GM19238 (cell line): ENCODE measurements around the gene P2RY2.

ENCODE experiments used
- DNase-seq: peaks from one replicate; pipeline ENCODE4 v3.0.0; 2011; ENCODE audit warnings: low spot score; ENCODE audit not compliant: insufficient read length

The P2RY2 gene

DNA sequence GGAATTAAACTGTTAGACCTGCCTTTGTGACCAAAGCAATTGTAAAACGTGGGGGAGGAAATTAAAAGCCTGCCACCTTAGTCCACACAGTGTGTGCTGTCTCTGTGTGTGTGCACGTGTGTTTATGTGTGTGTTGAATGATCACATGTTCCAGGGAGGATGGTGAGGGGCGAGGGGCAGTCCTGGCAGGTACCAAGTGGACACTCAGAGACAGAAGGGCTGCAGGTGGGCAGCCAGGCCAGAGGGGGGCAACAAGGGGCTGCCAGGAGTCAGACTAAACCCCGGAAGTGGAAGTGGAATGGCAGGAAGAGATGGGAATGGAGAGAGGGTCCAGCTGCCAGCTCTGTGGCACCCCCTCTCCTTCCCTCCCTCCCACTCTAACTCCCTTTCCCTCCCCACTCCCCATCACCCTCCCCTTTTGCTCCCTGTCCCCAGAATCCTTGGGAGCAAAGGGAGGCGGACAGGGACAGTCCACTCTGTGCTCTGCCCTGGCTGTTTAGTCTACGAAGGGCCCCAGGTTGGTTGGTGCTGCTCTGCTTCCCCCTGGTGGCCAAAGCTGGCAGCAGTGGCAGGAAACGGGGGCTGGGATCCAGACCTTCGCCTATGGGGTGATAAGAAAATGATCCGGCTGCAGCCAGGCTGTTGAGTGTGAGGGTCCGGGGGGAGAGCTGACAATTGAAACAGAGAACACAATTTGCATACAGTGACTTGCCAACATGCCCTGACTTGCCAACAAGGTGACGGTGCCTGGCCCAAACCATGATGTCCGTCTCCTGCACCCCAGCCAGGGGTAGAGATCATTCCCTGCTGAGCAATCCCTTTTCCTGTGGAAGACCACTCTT lies 24.4 kb downstream of the P2RY2 start:
- DNase-seq: peak; percentile 83

DNA sequence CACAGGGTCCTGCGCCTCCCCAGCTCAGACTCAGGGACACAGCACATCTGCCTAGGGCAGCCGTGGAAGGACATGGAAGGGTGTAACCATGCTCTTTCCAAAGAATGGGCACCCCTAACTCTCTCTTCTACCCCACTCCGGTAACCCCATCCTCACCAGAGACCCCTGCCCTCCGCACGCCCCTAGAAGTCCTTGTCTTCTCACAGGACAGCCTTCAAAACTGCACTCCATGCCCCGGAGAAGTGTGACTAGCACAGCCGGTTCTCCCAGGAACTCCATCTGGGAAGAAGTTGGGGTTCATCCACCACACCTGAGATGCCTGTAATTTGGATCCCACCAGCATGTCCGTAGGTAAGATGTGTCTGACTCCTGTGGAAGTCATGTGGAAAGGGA lies 25.0 kb downstream of the P2RY2 start:
- DNase-seq: no peak

DNA sequence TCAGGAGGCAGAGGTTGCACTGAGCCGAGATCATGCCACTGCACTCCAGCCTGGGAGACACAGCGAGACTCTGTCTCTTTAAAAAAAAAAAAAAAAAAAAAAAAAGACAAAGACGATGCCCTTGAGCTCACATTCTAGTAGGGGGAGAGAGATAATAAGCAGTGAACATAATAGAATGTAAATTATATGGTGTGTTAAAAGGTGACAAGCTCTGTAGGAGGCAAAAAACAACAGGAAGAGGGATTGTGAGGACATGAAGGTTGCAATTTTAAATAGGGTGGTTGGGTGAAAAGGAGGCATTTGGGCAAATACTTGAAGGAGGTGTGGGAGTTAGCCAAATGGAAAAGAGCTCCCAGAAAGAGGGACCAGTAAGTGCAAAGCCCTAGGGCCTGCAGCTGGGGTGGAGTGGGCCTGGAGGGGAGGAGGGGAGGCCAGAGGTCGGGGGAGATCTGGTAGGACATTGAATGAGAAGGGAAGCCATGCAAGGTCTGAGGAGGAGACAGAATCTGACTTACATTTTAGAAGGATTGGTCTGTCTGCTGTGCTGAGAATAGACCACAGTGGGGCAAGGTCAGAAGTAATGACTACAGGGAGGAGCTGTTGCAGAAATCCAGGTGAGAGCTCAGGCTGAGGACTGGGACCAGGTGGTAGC lies 26.6 kb downstream of the P2RY2 start:
- no peak for DNase-seq

DNA sequence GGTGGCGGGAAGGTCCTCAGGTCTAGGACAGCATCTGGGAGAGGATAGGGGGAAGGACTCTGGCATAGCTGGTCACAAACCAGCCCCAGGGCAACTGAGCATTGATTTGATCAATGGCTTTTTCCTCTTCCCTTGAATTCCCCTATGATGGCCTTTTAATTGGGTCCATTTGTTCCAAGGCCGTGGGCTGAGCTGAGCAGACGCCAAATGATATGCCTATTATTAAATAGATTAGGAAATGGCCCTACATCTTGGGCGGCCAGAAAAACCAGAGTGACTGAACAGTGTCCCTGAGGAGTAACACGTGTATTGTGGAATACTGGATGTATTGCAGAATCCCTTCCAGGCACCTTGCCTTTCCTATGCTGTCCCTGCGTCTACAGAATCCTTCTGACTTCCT lies 27.4 kb downstream of the P2RY2 start:
- DNase-seq: no peak

DNA sequence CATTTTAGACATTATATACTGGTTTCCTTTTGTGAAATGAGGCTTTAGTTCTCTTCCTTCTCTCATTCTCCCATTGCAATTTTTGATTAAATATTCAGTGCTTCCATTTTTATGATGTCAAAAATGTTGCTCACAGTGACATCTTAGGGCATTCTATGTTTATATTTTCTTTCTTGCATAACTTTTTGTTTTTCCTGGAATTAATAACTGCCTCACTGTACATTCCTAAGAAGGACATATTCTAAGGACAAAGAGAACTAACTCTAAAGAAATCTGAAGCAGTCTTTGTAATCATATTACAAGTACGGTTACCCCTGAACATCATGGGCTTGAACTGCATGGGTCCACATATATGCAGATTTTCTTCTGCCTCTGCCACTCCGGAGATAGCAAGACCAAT lies 28.2 kb downstream of the P2RY2 start:
- DNase-seq: no peak

DNA sequence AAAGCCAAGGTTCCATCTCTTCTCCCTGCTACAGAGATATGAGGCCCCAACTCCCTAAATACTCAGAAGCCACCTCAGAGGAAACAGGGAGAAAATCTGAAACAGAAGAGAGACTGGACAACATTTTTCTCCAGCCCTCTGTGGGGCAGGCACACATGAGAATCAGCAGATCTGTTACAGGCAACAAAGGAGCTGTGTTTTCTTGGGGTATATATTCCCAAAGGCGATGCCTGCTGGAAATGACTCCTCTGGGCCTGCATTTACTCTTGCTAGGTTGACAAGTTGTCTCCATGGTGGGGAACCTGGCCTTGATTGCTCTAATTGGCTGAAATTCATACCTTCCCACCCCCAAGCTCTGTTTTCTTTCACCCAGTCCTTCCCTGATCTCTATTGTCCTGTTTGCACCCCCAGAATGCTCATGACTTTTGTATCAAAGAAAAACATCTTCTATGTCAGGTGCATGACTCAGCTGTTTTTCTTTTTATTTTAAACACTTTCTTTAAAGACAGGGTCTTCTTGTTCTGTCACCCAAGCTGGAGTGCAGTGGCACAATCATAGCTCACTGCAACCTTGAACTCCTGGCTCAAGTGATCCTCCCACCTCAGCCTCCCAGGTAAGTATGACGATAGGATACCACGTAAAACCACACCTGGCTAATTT lies 30.6 kb downstream of the P2RY2 start:
- DNase-seq: no peak

DNA sequence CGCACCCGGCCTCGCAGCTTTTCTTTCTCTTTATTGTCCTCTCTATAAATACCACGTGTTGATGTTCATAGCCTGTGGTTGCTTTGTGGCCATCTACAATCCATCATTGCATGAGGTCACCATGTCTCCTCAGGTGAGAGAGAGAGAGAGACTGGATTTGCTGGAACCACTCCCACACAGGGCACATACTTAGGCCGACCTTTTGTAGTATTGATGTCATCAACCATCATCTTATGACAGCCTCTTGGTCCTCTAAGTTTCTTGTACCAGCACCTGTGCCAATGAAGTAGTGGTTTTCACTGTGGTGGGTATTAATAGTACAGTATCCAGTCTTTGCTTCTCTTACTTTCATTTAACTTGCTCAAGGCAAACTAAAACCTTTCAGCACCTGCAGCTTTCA lies 31.2 kb downstream of the P2RY2 start:
- DNase-seq: no peak

DNA sequence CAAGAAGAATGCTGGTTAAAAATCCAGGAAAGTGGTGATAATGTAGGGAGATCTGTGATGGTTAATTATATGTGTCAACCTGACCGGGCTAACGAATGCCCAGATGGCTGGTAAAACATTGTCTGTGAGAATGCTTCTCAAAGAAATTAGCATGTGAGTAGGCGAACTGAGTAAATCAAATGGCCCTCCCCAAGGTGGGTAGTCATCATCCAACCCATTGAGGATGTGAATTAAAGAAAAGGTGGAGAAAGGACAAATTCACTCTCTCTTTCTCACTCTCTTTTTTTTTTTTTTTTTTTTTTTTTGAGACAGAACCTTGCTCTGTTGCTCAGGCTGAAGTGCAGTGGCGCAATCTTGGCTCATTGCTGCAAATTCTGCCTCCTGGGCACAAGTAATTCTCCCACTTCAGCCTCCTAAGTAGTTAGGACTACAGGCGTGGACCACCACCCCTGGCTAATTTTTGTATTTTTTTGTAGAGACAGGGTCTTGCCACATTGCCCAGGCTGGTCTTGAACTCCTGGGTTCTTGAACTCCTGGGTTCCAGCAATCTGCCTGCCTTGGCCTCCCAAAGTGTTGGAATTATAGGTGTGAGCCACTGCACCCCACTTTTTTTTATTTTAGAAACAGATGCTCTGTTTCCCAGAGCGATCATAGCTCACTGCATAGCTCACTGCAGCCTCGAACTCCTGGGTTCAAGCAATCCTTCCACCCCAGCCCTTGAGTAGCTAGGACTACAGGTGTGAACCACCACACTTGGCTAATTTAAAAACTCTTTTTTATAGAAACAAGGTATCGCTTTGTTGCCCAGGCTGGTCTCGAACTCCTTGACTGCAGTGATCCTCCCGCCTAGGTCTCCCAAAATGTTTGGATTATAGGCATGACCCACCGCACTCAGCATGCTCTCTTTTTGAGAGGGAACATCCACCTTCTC lies 32.0 kb downstream of the P2RY2 start:
- DNase-seq: no peak

DNA sequence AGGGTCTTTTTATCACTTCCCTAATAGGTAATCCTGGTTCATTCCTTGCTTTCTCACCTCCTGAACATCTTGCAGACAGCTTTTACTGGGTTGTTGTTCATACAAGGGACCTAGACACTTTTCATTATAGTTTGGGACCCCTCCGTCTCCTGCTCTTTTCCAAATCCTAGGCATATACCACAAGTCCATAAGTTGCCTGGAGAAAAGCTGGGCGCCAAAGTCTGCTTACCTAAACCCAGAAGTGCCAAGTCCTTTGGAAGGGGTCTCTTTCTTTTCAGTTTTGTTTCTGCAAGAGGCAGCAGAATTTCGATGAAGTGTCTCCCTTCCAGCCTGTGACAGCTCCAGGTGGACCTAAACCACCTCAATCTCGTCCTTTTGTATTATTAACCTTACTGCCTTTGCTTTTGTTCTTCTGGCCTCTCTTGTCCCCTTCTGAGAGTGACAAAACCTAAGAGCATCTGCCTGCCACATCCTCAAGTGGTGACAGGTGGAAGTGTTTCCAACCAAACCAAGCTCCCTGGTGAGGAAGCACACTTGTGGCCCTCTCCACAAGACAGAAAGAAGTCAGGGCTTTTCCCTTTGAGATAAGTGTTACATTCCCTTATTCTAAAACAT lies 34.6 kb downstream of the P2RY2 start:
- DNase-seq: no peak

DNA sequence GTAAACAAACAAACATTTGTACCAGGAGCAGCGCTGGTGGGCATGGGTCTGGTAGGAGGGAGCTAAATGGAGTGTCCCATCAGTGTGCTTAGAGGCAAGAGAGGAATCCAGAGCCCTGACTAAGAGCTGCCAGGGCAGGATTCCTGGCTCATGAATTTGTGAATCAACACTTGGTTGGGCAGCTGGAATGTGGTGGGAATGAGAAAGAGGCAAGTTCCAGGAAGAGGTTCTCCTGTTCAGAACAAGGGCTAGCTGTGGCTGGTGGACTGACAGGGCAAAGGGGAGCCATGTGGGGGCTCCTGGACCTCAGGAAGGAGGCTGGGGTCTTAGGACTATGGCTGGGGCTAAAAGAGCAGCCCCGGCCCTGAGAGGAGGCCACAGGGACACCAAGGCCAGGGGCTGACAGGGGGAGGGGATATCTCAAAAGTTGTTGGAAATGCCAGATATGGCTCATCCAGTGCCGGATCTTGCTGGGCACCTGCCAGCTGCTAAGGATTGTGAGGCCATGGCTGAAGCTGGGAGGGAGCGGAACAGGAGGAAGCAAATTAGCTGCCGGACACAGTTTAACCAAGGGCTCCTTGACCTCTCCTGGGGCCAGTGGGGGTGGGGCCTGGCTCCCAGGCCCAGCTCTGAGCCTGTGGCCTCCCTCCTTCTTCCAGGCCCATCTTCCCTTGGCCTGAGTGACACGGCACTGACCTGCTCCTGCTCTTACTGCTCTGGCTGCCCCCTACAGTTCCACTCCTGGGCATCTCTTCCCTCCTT lies 39.4 kb downstream of the P2RY2 start:
- no peak for DNase-seq

DNA sequence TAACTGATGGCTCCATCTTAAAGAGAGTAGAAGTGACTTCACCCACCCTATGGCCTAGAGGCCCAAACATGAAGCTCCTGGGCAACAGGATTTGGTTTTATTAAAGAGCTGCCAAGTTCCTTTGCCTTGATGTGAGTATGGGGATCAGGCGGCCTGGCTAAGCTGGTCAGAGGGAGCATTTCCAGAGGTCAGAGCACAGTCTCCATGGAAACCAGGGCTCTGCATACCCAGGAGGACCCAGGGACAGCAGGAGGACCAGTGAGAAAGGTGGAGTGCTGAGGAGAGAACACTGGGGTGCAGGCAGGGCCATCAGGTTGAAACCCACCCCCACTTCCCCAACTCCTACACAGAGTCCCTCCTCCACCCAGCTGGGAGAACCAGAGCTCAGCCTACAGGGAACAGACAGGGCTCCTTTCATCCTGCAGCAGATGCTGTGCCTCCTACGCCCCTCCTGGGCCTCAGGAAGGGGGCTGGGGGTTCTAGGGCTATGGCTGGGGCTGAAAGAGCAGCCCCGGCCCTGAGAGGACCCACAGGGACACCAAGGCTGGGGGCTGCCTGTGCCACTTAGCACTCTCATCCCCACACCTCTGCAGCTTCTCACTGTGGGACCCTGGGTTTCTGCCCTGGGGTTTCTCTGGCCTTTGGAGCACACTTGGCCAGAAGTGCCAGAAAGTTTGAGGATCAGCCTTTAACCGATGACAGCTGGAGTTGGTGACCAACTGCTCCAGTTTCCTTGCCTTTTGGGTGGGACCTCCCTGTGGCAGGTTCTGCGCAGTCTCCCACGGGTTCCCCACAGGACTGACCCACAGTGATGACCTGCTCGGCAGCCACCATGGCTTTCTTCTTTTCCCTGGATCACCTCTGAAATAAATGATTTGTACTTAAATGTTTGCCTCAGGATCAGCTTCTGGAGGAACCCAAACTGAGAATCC lies 40.3 kb downstream of the P2RY2 start:
- no peak for DNase-seq

DNA sequence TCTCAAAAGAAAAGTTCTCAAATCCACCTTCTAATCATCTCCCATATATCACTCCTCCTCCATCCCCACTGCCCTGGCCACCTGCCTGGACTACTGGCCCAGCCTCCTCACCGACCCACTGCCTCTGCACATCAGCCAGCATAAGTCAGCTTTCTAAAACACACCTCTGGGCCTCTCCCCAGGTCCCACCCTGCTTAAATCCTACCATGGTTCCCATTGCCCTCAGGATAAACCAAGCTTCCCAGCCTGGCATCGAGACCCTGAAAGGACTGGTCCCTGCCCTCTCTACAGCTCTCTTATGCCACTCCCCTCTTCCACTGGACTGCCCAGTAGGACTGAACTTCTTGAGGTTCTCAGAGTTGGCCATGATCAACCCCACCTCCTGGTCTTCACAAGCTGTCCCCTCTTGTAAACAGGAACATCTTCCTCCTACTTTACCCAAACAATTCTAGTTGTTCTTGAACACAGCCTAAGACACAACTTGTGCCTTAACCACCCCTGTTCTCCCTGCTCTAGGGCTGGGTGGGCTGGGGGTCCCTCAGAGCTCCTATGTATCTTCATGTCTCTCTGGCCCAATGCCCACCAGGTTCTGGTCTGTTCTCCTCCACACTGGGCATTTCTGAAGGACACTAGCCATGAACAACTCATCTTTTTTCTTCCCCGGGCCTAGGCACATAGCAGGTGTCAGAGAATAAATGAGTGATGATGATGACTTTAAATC lies 41.5 kb downstream of the P2RY2 start:
- no peak for DNase-seq

DNA sequence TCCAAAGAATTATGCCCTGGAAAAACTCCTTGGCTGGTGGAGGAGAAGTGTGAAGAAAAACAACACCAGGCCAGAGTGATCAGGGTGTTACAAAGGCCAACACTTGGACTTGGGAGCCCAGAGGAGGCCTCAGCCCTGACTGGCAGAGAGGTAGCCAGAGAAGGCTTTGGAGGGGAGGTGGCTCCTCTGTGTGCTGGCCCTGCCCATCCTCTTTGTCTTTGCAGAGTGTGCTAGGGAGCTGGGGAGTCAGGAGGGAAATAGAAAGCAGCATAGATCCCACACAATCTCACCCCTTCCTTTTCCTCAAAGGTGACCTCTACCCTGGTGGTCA lies 42.0 kb downstream of the P2RY2 start:
- DNase-seq: no peak

DNA sequence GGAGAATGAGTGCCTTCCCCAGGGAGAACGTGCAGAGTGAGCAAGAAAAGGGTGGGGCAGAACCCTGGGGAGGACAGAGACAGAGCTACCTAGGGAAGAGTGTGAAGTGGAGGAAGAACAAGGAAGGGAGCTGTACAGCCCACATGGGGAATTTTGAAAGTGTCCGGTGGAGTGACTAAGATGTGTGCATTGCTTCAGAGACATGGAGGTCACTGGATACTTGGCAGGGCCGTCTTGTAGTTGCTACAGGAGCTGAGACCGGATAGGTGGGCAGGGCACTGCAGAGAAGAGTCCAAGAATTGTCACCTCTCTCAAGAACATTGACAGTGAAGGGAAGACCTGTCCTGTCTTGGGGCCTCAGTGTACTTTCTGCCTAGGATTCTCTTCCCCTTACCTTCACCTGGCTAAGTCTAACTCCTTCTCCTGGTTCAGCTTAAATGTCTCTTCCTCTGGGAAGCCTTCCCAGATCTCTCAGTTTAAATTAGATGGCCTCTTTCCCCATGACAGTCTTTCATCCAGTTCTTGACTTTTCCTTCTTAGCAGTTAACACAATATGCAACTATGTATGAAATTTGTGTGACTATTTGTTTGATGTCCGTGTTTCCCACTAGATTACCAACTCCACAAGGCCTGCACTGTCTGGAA lies 44.9 kb downstream of the P2RY2 start:
- DNase-seq: no peak

DNA sequence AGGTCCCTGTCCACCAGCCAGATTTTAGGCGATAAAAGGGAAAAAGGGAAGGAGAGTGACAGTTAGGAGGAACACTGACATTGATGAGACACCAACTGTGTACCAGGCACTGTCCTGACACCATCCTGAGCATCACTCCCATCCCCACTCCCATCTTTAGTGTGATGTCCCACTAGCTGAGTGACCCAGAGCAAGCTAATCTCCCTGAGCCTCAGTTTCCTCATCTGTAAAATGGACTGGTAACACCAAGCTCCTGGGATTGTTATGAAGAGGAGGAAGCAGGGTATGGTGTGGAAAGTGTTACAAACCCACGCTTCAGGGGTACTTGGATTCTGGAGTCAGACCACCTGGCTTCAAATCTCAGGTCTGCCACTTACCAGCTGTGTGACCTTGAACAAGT lies 45.6 kb downstream of the P2RY2 start:
- no peak for DNase-seq

DNA sequence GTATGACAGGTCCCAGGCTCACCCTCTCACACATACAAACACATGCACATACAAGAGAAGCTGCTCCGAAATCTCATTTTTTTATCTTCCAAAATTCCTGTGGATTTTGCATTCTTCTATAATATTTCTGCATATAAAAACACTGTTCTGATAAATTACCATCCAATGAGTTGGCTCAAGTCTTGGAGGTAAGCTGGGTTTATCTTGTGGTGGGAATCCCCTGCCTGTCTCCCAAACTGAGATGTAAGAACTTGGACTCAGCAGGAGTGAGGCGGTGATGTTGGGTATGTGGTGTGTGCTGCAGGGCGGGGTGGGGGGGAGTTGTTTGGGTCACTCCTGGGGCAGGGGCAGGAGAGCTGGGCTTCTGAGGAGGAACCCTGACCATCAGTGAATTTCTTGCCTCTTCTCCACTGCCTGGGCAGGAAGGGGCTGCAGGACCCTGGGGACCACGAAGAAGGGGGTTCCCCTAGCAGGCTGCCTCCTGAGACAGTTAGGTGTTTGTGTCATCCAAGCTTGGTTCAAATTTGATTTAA lies 47.3 kb downstream of the P2RY2 start:
- no peak for DNase-seq

DNA sequence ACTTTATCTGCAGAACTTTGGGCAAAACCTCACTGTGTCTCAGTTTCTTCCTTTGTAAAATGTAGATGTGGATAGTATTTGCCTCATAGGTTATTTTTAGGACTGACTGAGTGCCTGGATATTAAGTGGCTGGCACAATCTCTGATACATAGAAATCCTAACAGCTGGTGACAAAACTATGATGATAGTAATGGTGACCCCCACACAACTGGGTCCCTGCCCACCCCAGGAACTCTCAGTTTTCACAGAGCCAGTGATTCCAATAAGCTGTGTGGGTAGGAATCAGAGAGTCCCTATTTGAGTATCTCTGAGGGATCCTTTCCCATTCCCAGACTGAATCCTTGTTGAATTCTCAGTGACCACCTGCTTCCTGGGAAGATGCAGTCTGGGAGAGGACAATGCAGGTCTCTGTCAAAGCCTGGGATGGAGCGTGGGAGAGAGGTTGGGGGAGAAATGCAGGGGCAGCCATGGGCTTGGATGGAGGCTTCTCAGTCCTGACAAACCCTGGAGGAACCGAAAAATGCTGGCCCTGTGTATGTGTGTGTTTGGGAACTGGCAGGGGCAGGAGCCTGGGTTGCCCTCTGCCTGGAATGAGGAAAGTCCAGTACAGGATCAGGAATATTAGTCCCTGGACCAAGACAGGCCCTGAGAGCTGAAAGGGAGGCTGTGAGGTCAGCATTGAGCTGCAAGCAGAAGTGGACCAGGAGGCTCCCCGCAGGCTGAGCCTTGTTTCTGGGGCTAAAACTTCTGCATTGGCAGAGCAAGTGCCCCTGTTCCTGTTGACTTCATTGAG lies 48.0 kb downstream of the P2RY2 start:
- no peak for DNase-seq
